ENCODE results near the gene NME7.

The NME7 gene

DNA sequence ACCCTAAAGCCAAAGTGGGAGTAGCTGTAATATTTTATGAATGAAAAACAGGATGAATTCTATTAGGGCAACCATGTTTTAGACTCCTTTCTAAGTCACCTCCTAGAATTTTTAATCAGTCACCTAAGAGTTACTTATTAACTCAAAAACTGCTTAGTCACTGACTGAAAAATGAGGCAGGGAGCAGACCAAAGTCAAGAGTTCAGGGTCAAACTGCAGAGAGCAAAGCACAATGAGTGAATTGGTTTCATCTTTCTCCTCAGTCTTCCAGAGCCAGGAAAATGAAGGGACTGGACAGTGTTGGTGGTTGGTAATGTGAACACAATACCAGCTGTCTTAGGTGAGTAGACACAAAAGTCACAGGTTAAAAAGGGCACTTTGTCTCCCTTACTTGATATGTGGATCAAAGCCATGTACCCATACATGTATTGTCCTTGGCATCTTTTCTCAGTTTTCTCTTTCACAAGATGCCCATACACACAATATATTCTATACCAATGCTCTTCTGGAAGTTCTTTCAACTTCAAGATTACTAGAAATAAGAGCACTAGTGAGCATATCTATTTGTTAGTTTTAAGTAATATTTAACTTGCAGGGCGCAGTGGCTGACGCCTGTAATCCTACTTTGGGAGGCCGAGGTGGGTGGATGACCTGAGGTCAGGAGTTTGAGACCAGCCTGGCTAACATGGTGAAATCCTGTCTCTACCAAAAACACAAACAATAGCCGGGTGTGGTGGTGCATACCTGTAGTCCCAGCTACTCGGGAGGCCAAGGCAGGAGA is 218.9 kb downstream of the NME7 start:
- Histone ChIP-seq H3K27ac (ENCODE audit: low read length) (no peak overlapping the region), H3K36me3 (ENCODE audit: control insufficient read depth in 1 of 2, insufficient read depth in 2 of 2, low read length in 2 of 2) (no peaks in the 10 kb centered on the region), H3K27me3 (ENCODE audit: low read depth, low read length) (no peaks in the 10 kb centered on the region), H3K4me1 (ENCODE audit: control insufficient read depth in 1 of 2, insufficient read depth in 2 of 2, low read length in 2 of 2) (no peaks in the 10 kb centered on the region), H3K9me3 (ENCODE audit: control insufficient read depth in 1 of 2, low read length in 2 of 2) (no peaks in the 10 kb centered on the region), H3K4me3 (ENCODE audit: low read depth in 1 of 2, low read length in 2 of 2) (no peak overlapping the region)

DNA sequence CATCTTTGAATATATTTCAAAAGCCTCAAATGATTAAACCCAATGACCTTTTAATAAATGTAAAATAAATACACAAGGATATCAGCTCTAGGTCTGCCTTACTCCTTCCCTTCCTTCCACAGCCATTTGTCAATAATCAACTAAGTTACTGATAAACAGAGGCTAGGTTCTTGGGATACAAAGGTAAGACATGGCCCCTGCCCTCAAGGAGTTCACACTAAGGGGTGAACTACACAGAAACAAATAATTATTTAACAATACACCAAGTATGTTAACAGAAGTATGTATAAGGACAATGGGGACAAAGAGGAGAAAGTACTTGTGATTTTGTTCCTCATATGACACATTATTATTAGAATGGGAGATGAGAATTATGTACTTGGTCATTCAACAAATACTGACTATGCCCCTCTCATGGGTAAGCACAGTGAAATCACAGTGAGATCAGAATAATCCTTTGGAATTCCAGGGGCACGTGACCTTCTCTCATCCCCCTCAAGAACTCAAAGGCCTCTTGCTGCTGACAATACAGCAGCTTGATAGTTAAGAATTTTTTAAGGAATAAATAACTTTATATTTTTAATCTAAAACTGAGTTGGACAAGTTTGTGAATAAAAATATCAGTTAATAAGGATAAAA is 220.9 kb downstream of the NME7 start:
- Histone ChIP-seq H3K4me1 (ENCODE audit: control insufficient read depth in 1 of 2, insufficient read depth in 2 of 2, low read length in 2 of 2) (no peaks in the 10 kb centered on the region), H3K27me3 (ENCODE audit: low read depth, low read length) (no peaks in the 10 kb centered on the region), H3K27ac (ENCODE audit: low read length) (no peak overlapping the region), H3K36me3 (ENCODE audit: control insufficient read depth in 1 of 2, insufficient read depth in 2 of 2, low read length in 2 of 2) (no peaks in the 10 kb centered on the region), H3K9me3 (ENCODE audit: control insufficient read depth in 1 of 2, low read length in 2 of 2) (no peaks in the 10 kb centered on the region), H3K4me3 (ENCODE audit: low read depth in 1 of 2, low read length in 2 of 2) (no peak overlapping the region)

- Histone ChIP-seq H3K27me3 (ENCODE audit: low read depth, low read length) (no peaks in the 10 kb centered on the region), H3K9me3 (ENCODE audit: control insufficient read depth in 1 of 2, low read length in 2 of 2) (no peaks in the 10 kb centered on the region), H3K36me3 (ENCODE audit: control insufficient read depth in 1 of 2, insufficient read depth in 2 of 2, low read length in 2 of 2) (no peaks in the 10 kb centered on the region), H3K4me3 (ENCODE audit: low read depth in 1 of 2, low read length in 2 of 2) (no peak overlapping the region), H3K27ac (ENCODE audit: low read length) (no peak overlapping the region), H3K4me1 (ENCODE audit: control insufficient read depth in 1 of 2, insufficient read depth in 2 of 2, low read length in 2 of 2) (no peaks in the 10 kb centered on the region)
These were observed 222.5 kb downstream of the NME7 start for GRCh38 chr1:169144941-169145626.

DNA sequence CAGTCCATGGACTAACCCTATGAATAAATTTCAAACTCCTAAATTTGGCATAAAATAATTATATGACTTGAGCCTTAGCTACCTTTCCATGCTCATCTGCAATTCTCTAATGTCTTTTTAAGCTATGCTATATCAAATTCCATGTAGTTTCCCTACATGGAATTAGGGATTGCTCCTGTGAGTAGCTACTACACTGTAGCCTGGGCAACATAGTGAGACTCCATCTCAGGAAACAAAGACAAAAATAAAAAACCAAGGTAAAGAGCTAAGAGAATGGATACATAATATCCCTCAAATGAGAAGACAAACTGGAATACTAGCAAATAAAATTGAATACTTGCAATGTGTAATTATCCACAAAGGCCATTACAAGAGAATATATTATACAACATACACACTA is 223.6 kb downstream of the NME7 start:
- Histone ChIP-seq H3K27me3 (ENCODE audit: low read depth, low read length) (no peaks in the 10 kb centered on the region), H3K4me1 (ENCODE audit: control insufficient read depth in 1 of 2, insufficient read depth in 2 of 2, low read length in 2 of 2) (no peaks in the 10 kb centered on the region), H3K4me3 (ENCODE audit: low read depth in 1 of 2, low read length in 2 of 2) (no peak overlapping the region), H3K9me3 (ENCODE audit: control insufficient read depth in 1 of 2, low read length in 2 of 2) (no peaks in the 10 kb centered on the region), H3K27ac (ENCODE audit: low read length) (no peak overlapping the region), H3K36me3 (ENCODE audit: control insufficient read depth in 1 of 2, insufficient read depth in 2 of 2, low read length in 2 of 2) (no peaks in the 10 kb centered on the region)

- Histone ChIP-seq H3K4me3 (ENCODE audit: low read depth in 1 of 2, low read length in 2 of 2) (no peak overlapping the region), H3K27me3 (ENCODE audit: low read depth, low read length) (no peaks in the 10 kb centered on the region), H3K36me3 (ENCODE audit: control insufficient read depth in 1 of 2, insufficient read depth in 2 of 2, low read length in 2 of 2) (no peaks in the 10 kb centered on the region), H3K27ac (ENCODE audit: low read length) (no peak overlapping the region), H3K9me3 (ENCODE audit: control insufficient read depth in 1 of 2, low read length in 2 of 2) (no peaks in the 10 kb centered on the region), H3K4me1 (ENCODE audit: control insufficient read depth in 1 of 2, insufficient read depth in 2 of 2, low read length in 2 of 2) (no peaks in the 10 kb centered on the region)
These were observed 224.3 kb downstream of the NME7 start for GRCh38 chr1:169143346-169143745.

- Histone ChIP-seq H3K9me3 (ENCODE audit: control insufficient read depth in 1 of 2, low read length in 2 of 2) (no peaks in the 10 kb centered on the region), H3K4me3 (ENCODE audit: low read depth in 1 of 2, low read length in 2 of 2) (no peak overlapping the region), H3K27me3 (ENCODE audit: low read depth, low read length) (no peaks in the 10 kb centered on the region), H3K36me3 (ENCODE audit: control insufficient read depth in 1 of 2, insufficient read depth in 2 of 2, low read length in 2 of 2) (no peaks in the 10 kb centered on the region), H3K4me1 (ENCODE audit: control insufficient read depth in 1 of 2, insufficient read depth in 2 of 2, low read length in 2 of 2) (no peaks in the 10 kb centered on the region), H3K27ac (ENCODE audit: low read length) (no peak overlapping the region)
These were observed 225.5 kb downstream of the NME7 start for GRCh38 chr1:169142129-169142528.

GRCh38 chr1:169141356-169141755 is 226.2 kb downstream of the NME7 start:
- Histone ChIP-seq H3K27me3 (ENCODE audit: low read depth, low read length) (no peaks in the 10 kb centered on the region), H3K9me3 (ENCODE audit: control insufficient read depth in 1 of 2, low read length in 2 of 2) (no peaks in the 10 kb centered on the region), H3K4me1 (ENCODE audit: control insufficient read depth in 1 of 2, insufficient read depth in 2 of 2, low read length in 2 of 2) (no peaks in the 10 kb centered on the region), H3K27ac (ENCODE audit: low read length) (no peak overlapping the region), H3K4me3 (ENCODE audit: low read depth in 1 of 2, low read length in 2 of 2) (no peak overlapping the region), H3K36me3 (ENCODE audit: control insufficient read depth in 1 of 2, insufficient read depth in 2 of 2, low read length in 2 of 2) (no peaks in the 10 kb centered on the region)

- Histone ChIP-seq H3K4me3 (ENCODE audit: low read depth in 1 of 2, low read length in 2 of 2) (no peak overlapping the region), H3K27me3 (ENCODE audit: low read depth, low read length) (no peaks in the 10 kb centered on the region), H3K27ac (ENCODE audit: low read length) (no peak overlapping the region), H3K4me1 (ENCODE audit: control insufficient read depth in 1 of 2, insufficient read depth in 2 of 2, low read length in 2 of 2) (no peaks in the 10 kb centered on the region), H3K9me3 (ENCODE audit: control insufficient read depth in 1 of 2, low read length in 2 of 2) (no peaks in the 10 kb centered on the region), H3K36me3 (ENCODE audit: control insufficient read depth in 1 of 2, insufficient read depth in 2 of 2, low read length in 2 of 2) (no peaks in the 10 kb centered on the region)
These were observed 228.5 kb downstream of the NME7 start for GRCh38 chr1:169138866-169139670.

GRCh38 chr1:169137357-169137756 is 230.2 kb downstream of the NME7 start:
- Histone ChIP-seq H3K9me3 (ENCODE audit: control insufficient read depth in 1 of 2, low read length in 2 of 2) (no peaks in the 10 kb centered on the region), H3K27ac (ENCODE audit: low read length) (no peak overlapping the region), H3K4me3 (ENCODE audit: low read depth in 1 of 2, low read length in 2 of 2) (no peak overlapping the region), H3K27me3 (ENCODE audit: low read depth, low read length) (no peaks in the 10 kb centered on the region), H3K4me1 (ENCODE audit: control insufficient read depth in 1 of 2, insufficient read depth in 2 of 2, low read length in 2 of 2) (peaks cover 0 to 5% of the 10 kb centered on the region in 2 donors), H3K36me3 (ENCODE audit: control insufficient read depth in 1 of 2, insufficient read depth in 2 of 2, low read length in 2 of 2) (peaks cover 0 to 5% of the 10 kb centered on the region in 2 donors)

- Histone ChIP-seq H3K27me3 (ENCODE audit: low read depth, low read length) (no peaks in the 10 kb centered on the region), H3K9me3 (ENCODE audit: control insufficient read depth in 1 of 2, low read length in 2 of 2) (no peaks in the 10 kb centered on the region), H3K27ac (ENCODE audit: low read length) (peak overlapping the region; percentile 37), H3K4me1 (ENCODE audit: control insufficient read depth in 1 of 2, insufficient read depth in 2 of 2, low read length in 2 of 2) (peaks cover 0 to 5% of the 10 kb centered on the region in 2 donors), H3K4me3 (ENCODE audit: low read depth in 1 of 2, low read length in 2 of 2) (no peak overlapping the region), H3K36me3 (ENCODE audit: control insufficient read depth in 1 of 2, insufficient read depth in 2 of 2, low read length in 2 of 2) (peaks cover 20 to 24% of the 10 kb centered on the region in 2 donors)
These were observed 233.6 kb downstream of the NME7 start for GRCh38 chr1:169133801-169134502.
